GM19467 (cell line): ENCODE data around the gene ZNF143.
"Not testable (repeated sequence)": the region's sequence is repeated elsewhere in the genome, so short reads cannot be mapped to it uniquely, and the experiment has no call there.

Source experiments
- ATAC-seq: cut with Tn5 transposase; IDR thresholded peaks from one replicate; pipeline ENCODE4 v1.9.1; 2021; ENCODE audit warnings: mild to moderate bottlenecking, moderate library complexity; ENCODE audit not compliant: unreplicated experiment

ZNF143 gene

DNA sequence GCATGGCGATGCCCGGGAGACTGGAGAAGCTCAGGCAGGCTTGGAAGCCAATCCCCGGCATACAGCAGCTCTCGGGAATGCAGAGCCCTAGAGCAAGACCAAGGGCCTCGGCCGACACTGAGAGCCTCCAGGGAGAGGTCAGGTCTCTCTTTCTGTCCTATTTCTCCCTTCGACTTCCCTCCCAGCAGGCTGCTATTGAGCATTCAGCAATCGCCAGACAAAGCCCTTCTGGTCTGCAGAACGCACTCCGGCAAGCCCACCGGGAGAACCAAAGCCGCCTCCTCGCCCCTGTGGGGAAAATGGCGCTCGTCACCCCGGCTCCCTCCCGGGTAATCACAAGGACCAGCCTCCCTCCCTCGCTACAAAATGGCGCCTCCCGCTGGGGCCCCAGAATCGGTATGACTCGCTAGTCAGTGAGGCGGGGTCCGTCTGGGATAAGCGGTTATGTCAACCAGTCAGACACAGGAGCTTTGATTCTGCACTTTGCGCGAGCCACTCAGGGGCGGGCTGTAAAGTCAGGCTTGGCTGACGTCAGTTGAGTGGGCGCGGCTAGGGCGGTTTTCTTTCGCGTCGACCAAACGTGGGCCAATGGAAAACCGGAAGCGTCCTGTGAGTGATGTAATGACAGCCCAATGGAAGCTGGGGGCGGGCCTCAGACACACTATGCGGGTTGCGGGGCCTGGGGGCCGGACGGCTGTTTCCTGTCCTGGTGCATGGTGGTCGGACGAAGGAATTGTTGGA, at the start of gene ZNF143:
TSS of gene ZNF143 (plus strand) at position 691 of the 741 bp plus-strand sequence. CDS start 10,297 bp downstream, outside the sequence.
- ATAC-seq: peak; percentile 78

- no peak for ATAC-seq
Observed at GRCh38 chr11:9428706-9429105, 32.1 kb upstream of the ZNF143 start.

DNA sequence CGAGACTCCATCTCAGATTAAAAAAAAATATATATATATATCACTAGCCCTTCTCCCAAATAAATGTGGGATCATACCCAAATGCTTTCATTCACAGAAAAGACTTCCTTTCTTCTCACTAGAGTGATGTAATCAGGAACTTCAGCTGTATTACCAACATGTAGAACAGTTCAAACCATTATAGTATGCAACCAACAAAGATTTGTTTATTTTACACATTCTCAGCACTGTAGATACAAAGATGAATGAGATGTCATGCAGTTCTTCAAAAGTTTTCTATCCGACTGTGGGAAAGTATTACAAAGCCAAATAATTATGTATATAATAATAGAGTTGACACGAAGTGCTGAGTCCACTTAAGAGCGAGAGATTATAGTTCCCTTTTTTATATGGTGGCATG, 22.2 kb upstream of the ZNF143 start:
- no peak for ATAC-seq

GRCh38 chr11:9446230-9446629, 14.6 kb upstream of the ZNF143 start:
- ATAC-seq: no peak

GRCh38 chr11:9448576-9449352, 12.0 kb upstream of the ZNF143 start:
- no peak for ATAC-seq

DNA sequence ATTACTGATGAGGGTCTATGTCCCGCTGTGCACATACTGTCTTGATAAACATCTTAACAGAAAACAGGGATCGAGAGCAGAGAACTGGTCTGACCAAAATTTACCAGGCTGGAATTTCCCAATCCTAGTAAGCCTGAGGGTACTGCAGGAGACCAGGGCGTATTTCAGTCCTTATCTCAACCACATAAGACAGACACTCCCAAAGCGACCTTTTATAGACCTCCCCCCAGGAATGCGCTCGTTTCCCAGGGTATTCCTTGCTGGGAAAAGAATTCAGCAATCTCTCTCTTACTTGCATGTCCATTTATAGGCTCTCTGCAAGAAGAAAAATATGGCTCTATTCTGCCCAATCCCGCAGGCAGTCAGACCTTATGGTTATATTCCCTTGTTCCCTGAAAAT, 8.8 kb upstream of the ZNF143 start:
- not testable (repeated sequence) for ATAC-seq

DNA sequence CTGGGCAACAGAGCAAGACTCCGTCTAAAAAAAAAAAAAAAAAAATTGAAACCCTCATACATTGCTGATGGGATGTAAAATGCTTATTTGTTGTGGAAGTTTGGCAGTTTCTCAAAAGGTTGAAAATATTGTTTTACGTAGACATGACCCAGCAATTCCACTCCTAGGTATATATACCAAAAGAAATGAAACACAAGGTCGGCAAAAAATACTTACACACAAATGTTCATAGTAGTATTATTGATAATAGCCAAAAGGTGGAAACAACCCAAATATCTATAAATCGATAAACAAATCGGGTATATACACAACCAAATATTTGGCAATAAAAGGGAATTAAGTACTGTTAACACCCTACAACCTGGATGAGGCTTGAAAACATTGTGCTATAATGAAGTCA, 5.1 kb upstream of the ZNF143 start:
- ATAC-seq: no peak

DNA sequence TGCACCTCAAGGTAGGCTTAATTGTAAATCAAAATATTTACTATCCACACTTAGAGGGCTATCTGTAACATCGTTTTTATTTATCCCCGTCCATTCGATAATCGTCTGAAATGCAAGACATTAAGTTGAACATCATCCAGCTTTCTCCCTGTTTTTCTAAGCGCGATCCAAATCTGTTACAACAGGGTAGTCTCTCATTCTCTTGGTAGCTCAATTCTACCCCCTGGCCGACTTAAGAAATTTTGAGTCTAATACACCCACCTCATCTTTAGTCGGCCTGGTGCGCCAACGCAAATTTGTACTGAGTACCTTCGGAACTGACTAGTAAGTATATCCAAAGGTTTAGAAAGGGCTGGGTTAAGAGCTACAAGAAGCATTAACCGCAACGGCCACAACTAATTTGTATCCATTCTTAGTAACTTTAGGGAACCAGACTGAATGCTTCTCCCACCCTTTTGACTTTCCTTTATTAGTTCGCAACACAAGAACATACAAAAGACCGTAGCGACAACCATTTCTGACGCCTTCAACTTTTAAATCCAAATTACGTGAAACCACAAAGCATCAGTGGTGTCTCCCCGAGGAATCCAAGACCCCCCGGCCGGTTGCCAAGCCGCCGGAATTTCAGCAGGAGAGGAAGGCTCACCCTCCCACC, 1.0 kb upstream of the ZNF143 start:
- no peak for ATAC-seq

DNA sequence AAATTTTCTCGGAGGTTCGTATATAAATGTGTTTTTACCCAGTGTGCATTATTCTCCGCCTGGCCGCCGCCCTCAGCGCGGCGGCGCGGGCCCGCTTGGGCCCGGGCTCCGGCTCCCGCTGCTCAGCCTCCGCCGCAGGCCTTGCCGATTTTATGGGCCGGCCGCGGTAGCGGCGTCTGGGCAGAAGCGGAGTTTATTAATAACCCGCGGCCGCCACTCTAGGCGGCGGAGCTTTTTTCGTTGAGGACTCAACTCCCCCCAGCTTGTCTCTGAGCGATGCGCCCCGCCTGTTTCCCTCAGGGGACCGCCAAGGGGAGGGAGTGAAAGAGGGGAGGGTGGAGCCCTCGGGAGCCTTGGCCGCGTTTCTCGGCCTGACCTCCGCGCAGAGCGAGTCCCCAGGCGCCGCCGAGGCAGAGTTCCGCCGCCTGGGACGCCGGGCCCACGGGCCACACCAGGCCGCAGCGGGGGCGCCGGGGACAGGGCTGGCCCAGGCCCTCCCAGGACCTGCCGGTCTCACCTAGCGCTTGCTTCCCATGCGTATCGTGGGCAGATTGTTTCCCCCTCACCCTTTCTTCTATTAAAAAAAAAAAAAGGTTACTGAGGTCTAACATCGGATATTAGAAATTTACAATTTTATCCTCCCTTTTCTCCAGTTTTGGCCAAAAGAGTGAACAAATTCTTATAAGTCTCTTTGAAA, 399 bp downstream of the ZNF143 start:
- peak; percentile 59 for ATAC-seq

GRCh38 chr11:9461760-9462134, 935 bp downstream of the ZNF143 start:
- no peak for ATAC-seq

DNA sequence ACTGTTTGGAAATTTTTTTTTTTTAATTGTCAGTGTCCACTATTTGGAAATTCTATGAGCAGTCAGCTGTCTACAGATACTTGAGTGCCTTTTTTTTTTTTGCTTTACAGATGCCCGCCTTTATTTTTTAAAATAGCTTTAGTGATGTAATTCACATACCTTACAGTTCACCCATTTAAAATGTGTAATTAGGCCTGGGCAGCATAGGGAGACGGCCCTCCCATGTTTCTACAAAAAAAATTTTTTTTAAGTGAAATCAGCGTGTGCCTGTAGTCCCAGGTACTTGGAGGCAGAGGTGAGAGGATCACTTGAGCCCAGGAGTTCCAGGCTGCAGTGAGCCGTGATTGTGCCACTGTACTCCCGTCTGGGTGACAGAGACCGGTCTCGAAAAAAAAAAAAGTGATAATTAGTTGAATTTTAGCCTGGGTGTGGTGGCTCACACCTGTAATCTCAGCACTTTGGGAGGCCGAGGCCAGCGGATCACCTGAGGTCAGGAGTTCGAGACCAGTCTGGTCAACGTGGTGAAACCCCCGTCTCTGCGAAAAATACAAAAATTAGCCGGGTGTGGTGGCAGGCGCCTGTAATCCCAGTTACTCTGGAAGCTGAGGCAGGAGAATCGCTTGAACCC, 1.5 kb downstream of the ZNF143 start:
- no peak for ATAC-seq

GRCh38 chr11:9462806-9463537, 2.2 kb downstream of the ZNF143 start:
- no peak for ATAC-seq

- ATAC-seq: no peak
Observed at GRCh38 chr11:9470765-9471164, 10.0 kb downstream of the ZNF143 start.

GRCh38 chr11:9473408-9473807, 12.6 kb downstream of the ZNF143 start:
- no peak for ATAC-seq

- ATAC-seq: no peak
Observed at GRCh38 chr11:9479899-9480298, 19.1 kb downstream of the ZNF143 start.

DNA sequence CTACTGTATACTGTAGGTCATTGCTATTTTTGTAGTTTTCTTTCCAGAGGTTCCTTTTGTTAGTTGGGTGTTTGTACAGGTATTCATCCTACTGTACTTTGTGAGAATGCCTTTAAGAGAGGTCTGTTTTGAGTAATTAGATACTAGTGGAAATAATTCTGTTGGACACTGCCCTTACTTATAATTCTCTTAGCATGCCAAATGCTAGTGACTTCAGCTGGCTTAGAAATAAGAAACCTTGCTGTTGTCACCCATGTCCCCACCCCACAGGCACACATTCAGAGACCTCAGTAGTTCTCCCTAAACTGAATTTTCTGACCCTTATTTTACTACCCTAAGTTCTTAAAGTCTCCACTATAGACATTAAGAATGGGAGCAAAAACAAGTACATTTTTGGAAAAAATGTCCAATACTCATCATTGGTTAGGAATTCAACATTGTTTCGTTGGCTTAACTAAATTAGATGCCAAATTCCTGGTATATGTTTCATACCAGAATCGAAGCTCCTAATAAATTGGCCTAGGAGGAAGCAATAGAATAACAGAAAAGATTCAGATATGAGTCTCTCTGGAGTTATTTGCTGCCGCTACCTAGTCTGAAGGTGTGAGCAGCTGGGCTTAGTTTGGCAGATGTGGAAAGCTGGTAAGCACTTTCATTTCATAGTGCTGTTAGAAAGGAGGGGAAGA, 28.4 kb downstream of the ZNF143 start:
- no peak for ATAC-seq

DNA sequence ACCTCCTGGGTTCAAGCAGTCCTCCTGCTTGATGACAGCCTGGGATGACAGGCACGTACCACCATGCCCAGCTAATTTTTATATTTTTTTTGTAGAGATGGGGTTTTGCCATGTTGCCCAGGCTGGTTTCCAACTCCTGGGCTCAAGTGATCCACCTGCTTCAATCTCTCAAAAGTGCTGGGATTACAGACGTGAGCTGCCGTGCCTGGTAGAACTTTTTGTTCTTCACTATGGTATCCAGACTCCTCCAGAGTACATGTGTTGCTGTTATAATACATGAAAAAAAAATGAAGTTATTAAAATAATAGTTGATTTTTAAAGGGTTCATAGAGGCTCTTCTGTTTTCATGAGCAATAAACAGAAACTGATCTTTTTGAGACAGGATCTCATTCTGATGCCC, 29.6 kb downstream of the ZNF143 start:
- ATAC-seq: no peak

DNA sequence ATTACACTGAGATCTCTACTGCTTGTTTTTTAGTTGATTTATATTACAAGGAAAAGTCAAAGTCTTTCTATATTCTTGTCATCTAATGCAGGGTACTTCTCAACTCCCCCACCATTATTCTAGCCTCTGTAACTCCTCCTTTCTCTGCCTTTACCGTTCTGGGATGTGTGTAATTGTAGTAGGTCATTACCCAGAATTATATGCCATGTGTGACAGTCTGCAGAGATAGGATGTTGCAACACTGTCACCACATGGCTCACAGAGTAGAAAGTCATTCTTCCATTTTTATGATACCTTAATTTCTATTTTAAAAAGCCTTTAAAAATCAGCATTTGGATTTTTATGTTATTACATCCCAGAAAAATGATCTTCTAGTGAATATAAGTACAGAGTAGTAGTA, 32.7 kb downstream of the ZNF143 start:
- ATAC-seq: no peak

GRCh38 chr11:9494316-9494715, 33.5 kb downstream of the ZNF143 start:
- ATAC-seq: no peak
